GM12801 (cell line): ENCODE results near the gene UBL4A.

ENCODE experiments used
- TF ChIP-seq, protein P1 (sequence below): IDR thresholded peaks from one replicate; pipeline ENCODE4 v1.5.1; 2011; ENCODE audit warnings: control low read depth; ENCODE audit not compliant: insufficient read length; ENCODE audit errors: extremely low read depth

UBL4A gene

DNA sequence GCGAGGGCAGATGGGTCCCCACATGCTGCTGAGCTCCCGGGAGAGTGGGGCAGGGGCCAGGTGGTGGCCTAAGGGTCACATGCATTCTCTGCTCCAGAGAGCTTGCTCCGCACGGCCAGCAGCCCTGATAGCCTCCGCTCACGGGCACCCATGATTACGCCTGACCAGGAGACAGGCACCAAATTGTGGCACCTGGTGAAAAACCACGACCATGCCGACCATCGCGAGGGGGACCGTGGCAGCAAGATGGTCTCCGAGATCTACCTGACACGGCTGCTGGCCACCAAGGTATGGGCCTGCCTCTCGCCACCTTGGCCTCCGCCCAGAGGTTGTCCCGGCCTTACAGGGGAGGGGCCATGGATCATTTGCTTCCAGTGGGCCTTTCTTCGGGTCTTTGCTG, 16.5 kb downstream of the UBL4A start:
- TF ChIP-seq, protein P1, sequence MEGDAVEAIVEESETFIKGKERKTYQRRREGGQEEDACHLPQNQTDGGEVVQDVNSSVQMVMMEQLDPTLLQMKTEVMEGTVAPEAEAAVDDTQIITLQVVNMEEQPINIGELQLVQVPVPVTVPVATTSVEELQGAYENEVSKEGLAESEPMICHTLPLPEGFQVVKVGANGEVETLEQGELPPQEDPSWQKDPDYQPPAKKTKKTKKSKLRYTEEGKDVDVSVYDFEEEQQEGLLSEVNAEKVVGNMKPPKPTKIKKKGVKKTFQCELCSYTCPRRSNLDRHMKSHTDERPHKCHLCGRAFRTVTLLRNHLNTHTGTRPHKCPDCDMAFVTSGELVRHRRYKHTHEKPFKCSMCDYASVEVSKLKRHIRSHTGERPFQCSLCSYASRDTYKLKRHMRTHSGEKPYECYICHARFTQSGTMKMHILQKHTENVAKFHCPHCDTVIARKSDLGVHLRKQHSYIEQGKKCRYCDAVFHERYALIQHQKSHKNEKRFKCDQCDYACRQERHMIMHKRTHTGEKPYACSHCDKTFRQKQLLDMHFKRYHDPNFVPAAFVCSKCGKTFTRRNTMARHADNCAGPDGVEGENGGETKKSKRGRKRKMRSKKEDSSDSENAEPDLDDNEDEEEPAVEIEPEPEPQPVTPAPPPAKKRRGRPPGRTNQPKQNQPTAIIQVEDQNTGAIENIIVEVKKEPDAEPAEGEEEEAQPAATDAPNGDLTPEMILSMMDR, result no peak

DNA sequence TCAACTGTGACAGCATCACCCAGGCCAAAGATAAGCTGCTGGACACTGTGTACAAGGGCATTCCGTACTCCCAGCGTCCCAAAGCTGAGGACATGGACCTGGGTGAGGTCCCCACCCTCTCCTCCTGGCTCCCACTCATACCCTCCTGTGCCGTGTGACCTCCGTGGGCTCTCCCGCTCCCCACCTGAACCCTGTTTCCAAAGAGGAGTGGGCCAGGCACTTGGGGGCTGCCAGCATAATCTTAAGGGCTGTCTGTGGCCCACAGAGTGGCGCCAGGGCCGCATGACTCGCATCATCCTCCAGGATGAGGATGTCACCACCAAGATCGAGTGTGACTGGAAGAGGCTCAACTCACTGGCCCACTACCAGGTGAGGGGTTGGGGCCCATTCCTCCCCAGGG, 17.3 kb downstream of the UBL4A start:
- TF ChIP-seq, protein P1, result no peak

DNA sequence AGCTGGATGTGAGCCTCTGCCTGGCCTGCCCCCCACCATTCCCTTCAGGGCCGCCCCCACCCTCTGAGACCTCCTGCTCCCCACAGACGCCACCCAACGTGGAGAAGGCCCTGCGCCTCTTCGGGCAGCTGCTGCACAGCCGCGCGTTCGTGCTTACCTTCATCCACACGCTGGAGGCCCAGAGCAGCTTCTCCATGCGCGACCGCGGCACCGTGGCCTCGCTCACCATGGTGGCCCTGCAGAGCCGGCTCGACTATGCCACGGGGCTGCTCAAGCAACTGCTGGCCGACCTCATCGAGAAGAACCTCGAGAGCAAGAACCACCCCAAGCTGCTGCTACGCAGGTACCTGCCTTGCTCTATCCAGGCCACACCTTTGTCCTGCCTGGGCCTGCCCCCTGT, 18.2 kb downstream of the UBL4A start:
- TF ChIP-seq, protein P1, result no peak

DNA sequence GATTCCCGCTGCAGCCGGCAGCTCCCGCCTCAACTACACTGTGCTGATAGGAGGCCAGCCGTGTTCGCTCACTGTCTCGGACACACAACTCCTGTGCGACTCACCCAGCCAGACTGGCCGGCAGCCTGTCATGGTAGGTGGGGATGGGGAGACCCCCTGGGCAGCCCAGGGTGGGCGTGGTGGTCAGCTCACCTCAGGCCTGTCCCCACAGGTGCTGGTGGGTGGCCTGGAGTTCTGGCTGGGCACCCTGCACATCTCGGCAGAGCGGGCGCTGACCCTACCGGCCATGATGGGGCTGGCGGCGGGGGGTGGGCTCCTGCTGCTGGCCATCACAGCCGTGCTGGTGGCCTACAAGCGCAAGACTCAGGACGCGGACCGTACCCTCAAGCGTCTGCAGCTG, 18.9 kb downstream of the UBL4A start:
- TF ChIP-seq, protein P1, result no peak

DNA sequence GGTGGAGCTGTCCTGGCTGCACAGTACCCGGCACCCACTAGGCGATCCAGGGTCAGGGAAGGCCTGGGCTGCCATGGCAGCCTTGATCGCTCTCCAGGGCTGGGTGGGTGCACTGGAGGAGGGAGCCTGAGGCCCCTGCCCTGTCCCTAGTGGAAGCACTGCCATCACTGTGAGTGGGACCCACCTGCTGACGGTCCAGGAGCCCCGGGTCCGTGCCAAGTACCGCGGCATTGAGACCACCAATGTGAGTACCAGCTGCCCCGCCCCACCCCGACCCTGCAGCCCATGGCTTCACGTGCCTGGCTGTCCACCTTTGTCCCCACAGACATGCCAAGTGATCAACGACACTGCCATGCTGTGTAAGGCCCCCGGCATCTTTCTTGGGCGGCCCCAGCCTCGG, 19.5 kb downstream of the UBL4A start:
- TF ChIP-seq, protein P1, result no peak

DNA sequence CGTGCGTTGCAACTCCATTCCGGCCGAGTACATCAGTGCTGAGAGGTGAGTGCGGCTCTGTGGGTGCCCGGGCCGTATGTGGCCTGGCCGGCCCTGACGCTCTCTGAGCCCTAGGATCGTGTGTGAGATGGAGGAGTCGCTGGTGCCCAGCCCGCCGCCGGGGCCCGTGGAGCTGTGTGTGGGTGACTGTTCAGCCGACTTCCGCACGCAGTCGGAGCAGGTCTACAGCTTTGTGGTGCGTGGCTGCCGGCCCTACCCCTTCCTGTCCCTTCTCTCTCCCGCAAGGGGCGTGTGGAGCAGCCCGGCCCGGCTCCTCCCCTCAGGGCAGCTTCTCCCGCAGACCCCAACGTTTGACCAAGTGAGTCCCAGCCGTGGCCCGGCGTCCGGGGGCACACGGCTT, 20.4 kb downstream of the UBL4A start:
- TF ChIP-seq, protein P1, result no peak

DNA sequence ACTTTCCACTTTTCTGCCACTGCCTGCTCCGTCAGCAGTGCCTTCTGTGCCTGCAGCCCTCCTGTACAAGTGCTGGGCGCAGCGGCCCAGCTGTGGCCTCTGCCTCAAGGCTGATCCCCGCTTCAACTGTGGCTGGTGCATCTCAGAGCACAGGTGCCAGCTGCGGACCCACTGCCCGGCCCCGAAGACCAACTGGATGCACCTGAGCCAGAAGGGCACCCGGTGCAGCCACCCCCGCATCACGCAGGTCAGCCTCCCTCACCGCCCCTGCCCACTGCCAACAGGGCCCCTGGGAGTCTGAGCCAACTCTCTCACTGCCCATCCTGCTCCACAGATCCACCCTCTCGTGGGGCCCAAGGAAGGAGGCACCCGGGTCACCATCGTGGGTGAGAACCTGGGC, 20.8 kb downstream of the UBL4A start:
- TF ChIP-seq, protein P1, result no peak
